Measurements from ENCODE around the gene POLR2B.
"Not testable (repeated sequence)": the region's sequence is repeated elsewhere in the genome, so short reads cannot be mapped to it uniquely, and the experiment has no call there.

The POLR2B gene

GRCh38 chr4:57034520-57034919 is 55.8 kb downstream of the POLR2B start:
- Histone ChIP-seq H2AFZ (ENCODE audit: low read length, unreplicated experiment) (no peak overlapping the region), H3K4me1 (ENCODE audit: control insufficient read depth, insufficient read depth, low read length, unreplicated experiment) (no peaks in the 10 kb centered on the region), H3K36me3 (ENCODE audit: insufficient read depth, low read length) (peaks cover 51% of the 10 kb centered on the region), H3K4me3 (ENCODE audit: low read depth, low read length) (no peak overlapping the region), H3K27me3 (ENCODE audit: insufficient read depth, low read length) (no peaks in the 10 kb centered on the region), H3K27ac (ENCODE audit: low read depth, low read length) (peak overlapping the region; percentile 8; the same call in 1 of the 2 replicates), H3K79me2 (ENCODE audit: control insufficient read depth, insufficient read depth, low read length, unreplicated experiment) (peaks cover 11% of the 10 kb centered on the region)

GRCh38 chr4:57037982-57038604 is 59.4 kb downstream of the POLR2B start:
- Histone ChIP-seq H3K79me2 (ENCODE audit: control insufficient read depth, insufficient read depth, low read length, unreplicated experiment) (peaks cover 27% of the 10 kb centered on the region), H3K36me3 (ENCODE audit: insufficient read depth, low read length) (peaks cover 28% of the 10 kb centered on the region), H3K27me3 (ENCODE audit: insufficient read depth, low read length) (no peaks in the 10 kb centered on the region), H2AFZ (ENCODE audit: low read length, unreplicated experiment) (no peak overlapping the region), H3K4me3 (ENCODE audit: low read depth, low read length) (no peak overlapping the region), H3K4me1 (ENCODE audit: control insufficient read depth, insufficient read depth, low read length, unreplicated experiment) (peaks cover 8% of the 10 kb centered on the region), H3K27ac (ENCODE audit: low read depth, low read length) (no peak overlapping the region)

- Histone ChIP-seq H3K4me3 (ENCODE audit: low read depth, low read length) (no peak overlapping the region), H3K79me2 (ENCODE audit: control insufficient read depth, insufficient read depth, low read length, unreplicated experiment) (peaks cover 39% of the 10 kb centered on the region), H3K27me3 (ENCODE audit: insufficient read depth, low read length) (no peaks in the 10 kb centered on the region), H2AFZ (ENCODE audit: low read length, unreplicated experiment) (no peak overlapping the region), H3K36me3 (ENCODE audit: insufficient read depth, low read length) (peaks cover 24% of the 10 kb centered on the region), H3K4me1 (ENCODE audit: control insufficient read depth, insufficient read depth, low read length, unreplicated experiment) (peaks cover 21% of the 10 kb centered on the region), H3K27ac (ENCODE audit: low read depth, low read length) (0 out of 2 replicates have a peak overlapping the region, but pooled peaks have one; percentile 20)
These were observed 60.6 kb downstream of the POLR2B start for GRCh38 chr4:57039345-57039744.

- Histone ChIP-seq H3K4me3 (ENCODE audit: low read depth, low read length) (no peak overlapping the region), H3K27ac (ENCODE audit: low read depth, low read length) (no peak overlapping the region), H2AFZ (ENCODE audit: low read length, unreplicated experiment) (no peak overlapping the region), H3K4me1 (ENCODE audit: control insufficient read depth, insufficient read depth, low read length, unreplicated experiment) (peaks cover 33% of the 10 kb centered on the region), H3K79me2 (ENCODE audit: control insufficient read depth, insufficient read depth, low read length, unreplicated experiment) (peaks cover 47% of the 10 kb centered on the region), H3K27me3 (ENCODE audit: insufficient read depth, low read length) (no peaks in the 10 kb centered on the region), H3K36me3 (ENCODE audit: insufficient read depth, low read length) (peaks cover 19% of the 10 kb centered on the region)
These were observed 61.8 kb downstream of the POLR2B start for GRCh38 chr4:57040510-57040909.

GRCh38 chr4:57041020-57041419 is 62.3 kb downstream of the POLR2B start:
- Histone ChIP-seq H3K27ac (ENCODE audit: low read depth, low read length) (peak overlapping the region; percentile 2; the same call in 1 of the 2 replicates), H3K4me3 (ENCODE audit: low read depth, low read length) (no peak overlapping the region), H3K4me1 (ENCODE audit: control insufficient read depth, insufficient read depth, low read length, unreplicated experiment) (peaks cover 37% of the 10 kb centered on the region), H3K27me3 (ENCODE audit: insufficient read depth, low read length) (no peaks in the 10 kb centered on the region), H3K36me3 (ENCODE audit: insufficient read depth, low read length) (peaks cover 19% of the 10 kb centered on the region), H2AFZ (ENCODE audit: low read length, unreplicated experiment) (no peak overlapping the region), H3K79me2 (ENCODE audit: control insufficient read depth, insufficient read depth, low read length, unreplicated experiment) (peaks cover 51% of the 10 kb centered on the region)

- Histone ChIP-seq H3K79me2 (ENCODE audit: control insufficient read depth, insufficient read depth, low read length, unreplicated experiment) (peaks cover 62% of the 10 kb centered on the region), H3K36me3 (ENCODE audit: insufficient read depth, low read length) (peaks cover 9% of the 10 kb centered on the region; the same call in 1 of the 2 replicates), H3K27ac (ENCODE audit: low read depth, low read length) (peak overlapping the region; percentile 54), H3K27me3 (ENCODE audit: insufficient read depth, low read length) (no peaks in the 10 kb centered on the region), H3K4me1 (ENCODE audit: control insufficient read depth, insufficient read depth, low read length, unreplicated experiment) (peaks cover 47% of the 10 kb centered on the region), H3K4me3 (ENCODE audit: low read depth, low read length) (no peak overlapping the region), H2AFZ (ENCODE audit: low read length, unreplicated experiment) (no peak overlapping the region)
These were observed 64.0 kb downstream of the POLR2B start for GRCh38 chr4:57042711-57043169.

- H3K4me1 ChIP-seq (ENCODE audit: control insufficient read depth, insufficient read depth, low read length, unreplicated experiment): peaks cover 52% of the 10 kb centered on the region
- peak overlapping the region; percentile 54 for H3K27ac ChIP-seq (ENCODE audit: low read depth, low read length)
- H2AFZ ChIP-seq (ENCODE audit: low read length, unreplicated experiment): no peak overlapping the region
- no peak overlapping the region for H3K4me3 ChIP-seq (ENCODE audit: low read depth, low read length)
- peaks cover under 1% of the 10 kb centered on the region; the same call in 1 of the 2 replicates for H3K36me3 ChIP-seq (ENCODE audit: insufficient read depth, low read length)
- H3K27me3 ChIP-seq (ENCODE audit: insufficient read depth, low read length): no peaks in the 10 kb centered on the region
- peaks cover 68% of the 10 kb centered on the region for H3K79me2 ChIP-seq (ENCODE audit: control insufficient read depth, insufficient read depth, low read length, unreplicated experiment)
These were observed 64.9 kb downstream of the POLR2B start for GRCh38 chr4:57043347-57044251.

- Histone ChIP-seq H3K27ac (ENCODE audit: low read depth, low read length) (peak overlapping the region; percentile 54), H3K36me3 (ENCODE audit: insufficient read depth, low read length) (no peaks in the 10 kb centered on the region; the same call in 1 of the 2 replicates)
These were observed 65.6 kb downstream of the POLR2B start for GRCh38 chr4:57044279-57044678.

GRCh38 chr4:57044996-57045395 is 66.3 kb downstream of the POLR2B start:
- Histone ChIP-seq H3K4me1 (ENCODE audit: control insufficient read depth, insufficient read depth, low read length, unreplicated experiment) (peaks cover 66% of the 10 kb centered on the region), H3K4me3 (ENCODE audit: low read depth, low read length) (peak overlapping the region; percentile 9; the same call in 1 of the 2 replicates), H3K79me2 (ENCODE audit: control insufficient read depth, insufficient read depth, low read length, unreplicated experiment) (peaks cover 80% of the 10 kb centered on the region), H3K27me3 (ENCODE audit: insufficient read depth, low read length) (no peaks in the 10 kb centered on the region), H2AFZ (ENCODE audit: low read length, unreplicated experiment) (no peak overlapping the region), H3K36me3 (ENCODE audit: insufficient read depth, low read length) (no peaks in the 10 kb centered on the region; the same call in 1 of the 2 replicates), H3K27ac (ENCODE audit: low read depth, low read length) (peak overlapping the region; percentile 54)

More at GRCh38 chr4:57044279-57044678, 65.6 kb downstream of the POLR2B start:
- Histone ChIP-seq H2AFZ (ENCODE audit: low read length, unreplicated experiment) (no peak overlapping the region), H3K27me3 (ENCODE audit: insufficient read depth, low read length) (no peaks in the 10 kb centered on the region), H3K4me3 (ENCODE audit: low read depth, low read length) (no peak overlapping the region), H3K4me1 (ENCODE audit: control insufficient read depth, insufficient read depth, low read length, unreplicated experiment) (peaks cover 59% of the 10 kb centered on the region), H3K79me2 (ENCODE audit: control insufficient read depth, insufficient read depth, low read length, unreplicated experiment) (peaks cover 73% of the 10 kb centered on the region)

- not testable (repeated sequence) for H3K36me3 ChIP-seq (ENCODE audit: insufficient read depth, low read length); H2AFZ ChIP-seq (ENCODE audit: low read length, unreplicated experiment); H3K4me3 ChIP-seq (ENCODE audit: low read depth, low read length); H3K27me3 ChIP-seq (ENCODE audit: insufficient read depth, low read length)
- Histone ChIP-seq H3K27ac (ENCODE audit: low read depth, low read length) (0 out of 2 replicates have a peak overlapping the region, but pooled peaks have one; percentile 10), H3K79me2 (ENCODE audit: control insufficient read depth, insufficient read depth, low read length, unreplicated experiment) (peaks cover 86% of the 10 kb centered on the region), H3K4me1 (ENCODE audit: control insufficient read depth, insufficient read depth, low read length, unreplicated experiment) (peaks cover 77% of the 10 kb centered on the region)
These were observed 68.3 kb downstream of the POLR2B start for GRCh38 chr4:57047046-57047445.

Data from ACC112 (cell line).